Thyroid gland (tissue), 4 donors: Measurements from ENCODE around the gene STEAP3. TPM values are rescaled to one million over a fixed set of nuclear protein-coding genes. Genes with fewer than 3 reads are reported as not detected.

Source experiments
- DNase-seq, 2 donors: peaks; one replicate each; pipeline ENCODE4 v3.0.0-alpha.2; 2019
- H3K27ac ChIP-seq, 3 donors: fragments of 200-600 bp; sonication (generic); 1 replicate in 2 of 3; 2 replicates in 1 of 3; pipeline ENCODE4 v1.5.1; 2016 to 2019; ENCODE audit warnings: mild to moderate bottlenecking in 1 of 3, moderate library complexity in 1 of 3
- H3K27me3 ChIP-seq: fragments of 200-600 bp; sonication (generic); one replicate; pipeline ENCODE4 v1.5.1; 2019
- H3K36me3 ChIP-seq, 2 donors: fragments of 200-600 bp; sonication (generic); one replicate each; pipeline ENCODE4 v1.5.1; 2016 to 2019
- H3K4me1 ChIP-seq, 2 donors: fragments of 200-600 bp; sonication (generic); one replicate each; pipeline ENCODE4 v1.5.1; 2017 to 2019
- H3K4me3 ChIP-seq, 3 donors: fragments of 200-600 bp; sonication (generic); replicated peaks in 1 of 3; 1 replicate in 2 of 3; 2 replicates in 1 of 3; pipeline ENCODE4 v1.5.1; 2016; ENCODE audit warnings: mild to moderate bottlenecking in 1 of 3
- H3K9me3 ChIP-seq: fragments of 200-600 bp; sonication (generic); one replicate; pipeline ENCODE4 v1.5.1; 2017
- POLR2A ChIP-seq, 2 donors: fragments of 450-650 bp; IDR thresholded peaks; one replicate each; pipeline ENCODE4 v1.6.1; 2017; ENCODE audit warnings: antibody characterized with exemption in 2 of 2, mild to moderate bottlenecking in 2 of 2, moderate library complexity in 1 of 2
- WGBS, 2 donors: methylation state at CpG; one replicate each; pipeline ENCODE4 v1.1.5; 2017; 5-methylcytosine and 5-hydroxymethylcytosine counted together
- intact Hi-C: fragments of 100-400 bp; cut with DNase I; formaldehyde crosslinking; loops from one replicate; pipeline ENCODE4 v1.15.1; 2023
- total RNA-seq, 4 donors: library from RNA; depleted of rRNA; stranded (reverse); fragments of >200 nt; gene quantifications; one replicate each; pipeline ENCODE4 v1.2.3, GENCODE V29; 2016
- TF ChIP-seq, protein P1 (sequence below), 6 experiments: fragments of 200-600 bp in 3 of 6; fragments of 450-650 bp in 3 of 6; sonication (generic) in 3 of 6; IDR thresholded peaks; one replicate each; pipeline ENCODE4 v1.5.1; 2016 to 2019; ENCODE audit warnings: antibody characterized with exemption in 6 of 6, mild to moderate bottlenecking in 2 of 6, inconsistent platforms in 1 of 6, moderate library complexity in 1 of 6

The STEAP3 gene
- total RNA-seq, 4 donors from 2014 or later, result 7.4 to 23.2 (median 12.0) TPM

DNA sequence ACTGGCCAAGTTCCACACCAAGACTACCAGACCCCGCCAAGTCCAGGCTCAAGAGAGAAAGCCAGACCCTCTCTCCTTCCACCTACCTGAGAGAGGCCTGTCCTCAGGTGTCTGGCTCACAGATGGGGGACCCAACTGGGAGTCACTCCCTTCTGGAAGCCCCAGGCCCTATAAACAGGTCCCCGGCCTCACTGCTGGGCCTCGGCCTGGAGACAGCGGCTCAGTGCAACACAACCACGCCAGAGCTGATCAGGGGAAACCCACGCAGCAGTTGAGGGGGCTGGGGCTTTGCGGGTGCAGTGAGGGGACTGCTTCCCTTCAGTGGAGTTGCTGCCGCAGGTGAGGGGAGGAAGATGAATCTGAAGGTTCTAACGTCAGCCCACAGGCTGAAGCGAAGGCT, 42.2 kb upstream of the STEAP3 start:
- DNase-seq, result no peak
- 89 to 90% methylated on average over 6 to 10 of the region's 10 CpGs for WGBS, 2 donors
- Histone ChIP-seq H3K27ac (no peak overlapping the region), H3K9me3 (no peaks in the 10 kb centered on the region), H3K4me3 (no peak overlapping the region), H3K27me3 (no peaks in the 10 kb centered on the region), H3K4me1 (no peaks in the 10 kb centered on the region), H3K36me3 (no peaks in the 10 kb centered on the region)
- no peak for TF ChIP-seq POLR2A (IDR thresholded peaks at IDR 0.05)
- TF ChIP-seq, protein P1, sequence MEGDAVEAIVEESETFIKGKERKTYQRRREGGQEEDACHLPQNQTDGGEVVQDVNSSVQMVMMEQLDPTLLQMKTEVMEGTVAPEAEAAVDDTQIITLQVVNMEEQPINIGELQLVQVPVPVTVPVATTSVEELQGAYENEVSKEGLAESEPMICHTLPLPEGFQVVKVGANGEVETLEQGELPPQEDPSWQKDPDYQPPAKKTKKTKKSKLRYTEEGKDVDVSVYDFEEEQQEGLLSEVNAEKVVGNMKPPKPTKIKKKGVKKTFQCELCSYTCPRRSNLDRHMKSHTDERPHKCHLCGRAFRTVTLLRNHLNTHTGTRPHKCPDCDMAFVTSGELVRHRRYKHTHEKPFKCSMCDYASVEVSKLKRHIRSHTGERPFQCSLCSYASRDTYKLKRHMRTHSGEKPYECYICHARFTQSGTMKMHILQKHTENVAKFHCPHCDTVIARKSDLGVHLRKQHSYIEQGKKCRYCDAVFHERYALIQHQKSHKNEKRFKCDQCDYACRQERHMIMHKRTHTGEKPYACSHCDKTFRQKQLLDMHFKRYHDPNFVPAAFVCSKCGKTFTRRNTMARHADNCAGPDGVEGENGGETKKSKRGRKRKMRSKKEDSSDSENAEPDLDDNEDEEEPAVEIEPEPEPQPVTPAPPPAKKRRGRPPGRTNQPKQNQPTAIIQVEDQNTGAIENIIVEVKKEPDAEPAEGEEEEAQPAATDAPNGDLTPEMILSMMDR (IDR thresholded peaks at IDR 0.05), result no peak
- intact Hi-C loops, result no loop called here

DNA sequence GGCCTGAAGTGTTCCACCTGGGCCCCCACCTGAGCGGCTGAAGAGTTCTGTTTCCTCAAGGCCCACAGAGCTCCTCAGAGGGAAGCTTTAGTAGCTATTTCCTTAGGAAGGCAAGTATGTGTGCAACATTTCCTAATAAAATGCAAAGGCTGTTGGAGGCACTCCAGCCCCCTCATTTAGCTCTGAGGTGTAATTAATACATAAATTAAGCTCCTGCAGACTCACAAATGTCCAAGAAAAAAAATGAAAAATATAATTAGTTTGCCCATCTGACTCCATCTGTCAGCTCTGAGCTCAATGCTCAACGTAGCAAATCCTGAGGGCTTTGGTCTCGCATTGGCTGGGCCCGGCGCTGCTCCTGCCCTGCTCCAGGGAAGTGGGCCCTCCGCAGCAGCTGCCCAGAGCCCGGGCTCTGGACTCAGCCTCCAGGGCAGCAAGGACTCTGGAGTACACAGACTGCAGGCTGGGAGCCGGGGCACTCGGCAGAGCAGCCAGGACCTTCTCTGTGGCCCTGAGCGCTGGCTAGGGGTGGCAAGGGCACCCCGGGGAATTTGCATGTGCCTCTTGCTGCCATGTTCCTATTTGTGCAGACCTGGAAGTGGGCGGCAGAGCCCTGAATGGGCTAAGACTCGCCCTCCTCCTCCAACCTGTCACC, 41.7 kb upstream of the STEAP3 start:
- TF ChIP-seq, protein P1 (IDR thresholded peaks at IDR 0.05), result no peak
- TF ChIP-seq POLR2A (IDR thresholded peaks at IDR 0.05), result no peak
- no peaks in the 10 kb centered on the region for H3K9me3 ChIP-seq
- no peak overlapping the region for H3K27ac ChIP-seq
- intact Hi-C loops, result no loop called here
- WGBS, 2 donors, result 81 to 85% methylated on average over 12 to 13 of the region's 13 CpGs
- no peak for DNase-seq
- H3K4me1 ChIP-seq, result no peaks in the 10 kb centered on the region
- H3K36me3 ChIP-seq, result no peaks in the 10 kb centered on the region
- H3K4me3 ChIP-seq, result no peak overlapping the region
- H3K27me3 ChIP-seq, result no peaks in the 10 kb centered on the region

DNA sequence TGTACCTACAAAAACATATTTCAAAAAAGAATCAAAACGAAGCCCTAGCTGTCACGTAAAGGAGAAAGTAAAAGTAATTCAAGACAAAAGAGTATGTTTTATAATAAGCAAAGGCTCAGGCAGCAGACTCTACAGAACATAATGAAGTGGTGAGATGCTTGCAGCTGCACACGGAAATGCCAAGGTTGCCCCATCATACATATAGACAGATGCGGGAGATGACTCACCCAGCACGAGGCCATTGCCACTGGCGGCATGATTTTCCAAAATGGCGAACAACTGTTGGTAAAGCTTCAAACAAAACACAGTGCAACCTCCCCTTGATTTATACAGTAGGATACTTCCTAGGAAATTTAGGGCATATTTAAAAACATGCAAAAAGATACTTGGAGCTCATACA, 39.1 kb upstream of the STEAP3 start:
- TF ChIP-seq, protein P1 (IDR thresholded peaks at IDR 0.05), result no peak
- no peak for TF ChIP-seq POLR2A (IDR thresholded peaks at IDR 0.05)

DNA sequence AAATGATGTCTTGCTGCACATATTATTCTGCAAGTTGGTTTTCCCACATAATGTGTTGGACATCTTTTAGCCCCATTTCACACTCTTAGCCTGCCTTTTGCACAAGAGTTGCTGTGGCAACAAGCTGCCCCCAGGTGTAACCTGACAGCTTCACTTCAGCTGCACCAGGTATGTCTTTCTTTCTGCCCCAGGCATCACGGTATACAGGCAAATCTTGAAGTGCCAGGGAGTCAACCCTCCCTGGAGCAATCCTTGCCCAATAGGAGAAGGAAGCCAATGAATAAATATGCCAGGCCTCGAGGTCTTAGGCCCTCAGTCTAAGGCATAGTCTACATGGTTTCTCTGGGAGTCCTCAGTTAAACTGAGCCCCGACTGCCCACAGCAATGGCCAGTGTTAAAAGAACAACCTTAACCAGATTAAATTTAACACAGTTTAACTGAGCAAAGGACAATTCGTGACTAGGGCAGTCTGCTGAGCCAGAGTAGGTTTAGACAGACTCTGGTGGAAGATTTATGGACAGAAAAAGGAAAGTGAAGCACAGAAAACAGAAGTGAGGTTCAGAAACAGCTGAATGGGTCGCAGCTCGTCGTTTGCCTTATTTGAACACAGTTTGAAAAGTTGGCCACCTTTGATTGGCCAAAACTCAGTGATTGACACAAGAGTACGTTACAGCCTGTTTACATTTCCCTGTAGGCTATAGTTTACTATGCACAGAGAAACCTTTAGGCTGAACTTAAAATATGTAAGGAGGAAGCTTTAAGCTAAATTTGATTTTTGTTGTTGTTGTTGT, 33.1 kb upstream of the STEAP3 start:
- H3K4me1 ChIP-seq, result no peaks in the 10 kb centered on the region
- H3K9me3 ChIP-seq, result no peaks in the 10 kb centered on the region
- TF ChIP-seq, protein P1 (IDR thresholded peaks at IDR 0.05), result no peak
- TF ChIP-seq POLR2A (IDR thresholded peaks at IDR 0.05), result no peak
- no peak overlapping the region for H3K4me3 ChIP-seq
- no peaks in the 10 kb centered on the region for H3K36me3 ChIP-seq
- no peak for DNase-seq
- WGBS, 2 donors, result 61 to 68% methylated on average over 8 of the region's 8 CpGs
- H3K27ac ChIP-seq, result no peak overlapping the region
- H3K27me3 ChIP-seq, result no peaks in the 10 kb centered on the region
- intact Hi-C loops, result no loop called here

More for the DNA sequence above, 39.1 kb upstream of the STEAP3 start:
- H3K4me3 ChIP-seq, result no peak overlapping the region
- no peaks in the 10 kb centered on the region for H3K27me3 ChIP-seq
- no peaks in the 10 kb centered on the region for H3K4me1 ChIP-seq
- DNase-seq, result no peak
- 88 to 92% methylated on average over 7 of the region's 7 CpGs for WGBS, 2 donors
- H3K9me3 ChIP-seq, result no peaks in the 10 kb centered on the region
- no peaks in the 10 kb centered on the region for H3K36me3 ChIP-seq
- H3K27ac ChIP-seq, result no peak overlapping the region
- intact Hi-C loops, result no loop called here

DNA sequence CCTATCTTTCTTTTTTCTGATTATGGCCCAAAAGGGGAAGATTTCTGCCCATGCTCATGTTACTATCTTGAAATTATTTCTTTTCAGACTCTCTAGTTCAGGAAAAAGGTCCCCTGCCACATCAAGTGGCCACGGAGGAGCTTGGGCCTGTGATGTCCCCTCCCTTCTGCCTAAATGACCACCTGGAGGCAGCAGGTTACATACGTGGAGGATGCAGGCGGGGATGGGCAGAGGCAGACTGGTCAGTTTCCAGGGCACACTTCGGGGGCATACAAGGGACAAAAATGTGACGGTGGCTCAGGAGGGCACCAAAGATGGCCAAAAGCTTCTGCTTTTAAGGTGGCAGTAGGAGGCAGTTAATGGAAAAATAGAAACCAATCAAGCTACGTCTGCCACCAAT, 30.7 kb upstream of the STEAP3 start:
- 61 to 73% methylated on average over 6 of the region's 6 CpGs for WGBS, 2 donors

More for the DNA sequence above, 30.7 kb upstream of the STEAP3 start:
- Histone ChIP-seq H3K27me3 (no peaks in the 10 kb centered on the region), H3K4me3 (no peak overlapping the region), H3K9me3 (no peaks in the 10 kb centered on the region), H3K27ac (no peak overlapping the region), H3K4me1 (no peaks in the 10 kb centered on the region), H3K36me3 (no peaks in the 10 kb centered on the region)
- no peak for DNase-seq
- intact Hi-C loops, result no loop called here
- TF ChIP-seq, protein P1 (IDR thresholded peaks at IDR 0.05), result no peak
- no peak for TF ChIP-seq POLR2A (IDR thresholded peaks at IDR 0.05)
